HepG2 (cell line): ENCODE data around the gene OGFR. TPM values are rescaled to one million over a fixed set of nuclear protein-coding genes. Genes with fewer than 3 reads are reported as not detected.
A peak's percentile ranks its signal among the peaks of the same experiment; 100 is the strongest.

Source experiments
- ATF4 ChIP-seq, 2 experiments: fragments of 450-650 bp in 1 of 2; sonication (generic) in 1 of 2; formaldehyde crosslinking; IDR thresholded peaks; 2 replicates each; pipeline versions ENCODE4 v1.5.0 to v1.8.0; 2020 to 2022; ENCODE audit warnings: mild to moderate bottlenecking in 1 of 2, missing genetic modification reagents in 1 of 2
- ATF6 ChIP-seq: sonication (generic); formaldehyde crosslinking; conservative IDR thresholded peaks from 2 replicates; pipeline ENCODE4 v1.4.0; 2020; ENCODE audit warnings: missing genetic modification reagents
- FOSL1 ChIP-seq: sonication (generic); formaldehyde crosslinking; IDR thresholded peaks from 2 replicates; pipeline ENCODE4 v1.9.0; 2021; ENCODE audit warnings: missing genetic modification reagents, borderline replicate concordance
- GATA4 ChIP-seq: sonication (generic); IDR thresholded peaks from 2 replicates; pipeline ENCODE4 v1.6.1; 2016; ENCODE audit warnings: antibody characterized with exemption, low read depth, borderline replicate concordance
- GFI1 ChIP-seq: sonication (generic); formaldehyde crosslinking; IDR thresholded peaks from 2 replicates; pipeline ENCODE4 v1.5.0; 2020; ENCODE audit warnings: missing genetic modification reagents, mild to moderate bottlenecking, borderline replicate concordance
- KLF15 ChIP-seq: sonication (generic); formaldehyde crosslinking; IDR thresholded peaks from 2 replicates; pipeline ENCODE4 v1.8.1; 2023; ENCODE audit warnings: borderline replicate concordance, mild to moderate bottlenecking, inconsistent platforms, missing genetic modification reagents, mixed read lengths
- MBNL3 ChIP-seq: fragments of 250-450 bp; sonication (Bioruptor Pico); conservative IDR thresholded peaks from 2 replicates; pipeline ENCODE4 v1.8.0; 2022; ENCODE audit warnings: mild to moderate bottlenecking, inconsistent platforms
- PITX1 ChIP-seq: sonication (generic); formaldehyde crosslinking; IDR thresholded peaks from 2 replicates; pipeline ENCODE4 v1.5.1; 2020; ENCODE audit warnings: mild to moderate bottlenecking, missing genetic modification reagents
- SMAD1 ChIP-seq: sonication (generic); formaldehyde crosslinking; IDR thresholded peaks from 2 replicates; pipeline ENCODE4 v1.4.0; 2020; ENCODE audit warnings: missing genetic modification reagents, low read depth, mild to moderate bottlenecking, borderline replicate concordance
- ZBTB21 ChIP-seq: sonication (generic); formaldehyde crosslinking; IDR thresholded peaks from 2 replicates; pipeline ENCODE4 v1.4.0; 2020; ENCODE audit warnings: missing genetic modification reagents
- ZFP36L2 ChIP-seq: sonication (generic); formaldehyde crosslinking; IDR thresholded peaks from 2 replicates; pipeline ENCODE4 v1.4.0; 2020; ENCODE audit warnings: missing genetic modification reagents
- ZNF225 ChIP-seq: sonication (generic); formaldehyde crosslinking; IDR thresholded peaks from 2 replicates; pipeline ENCODE4 v1.4.0; 2020; ENCODE audit warnings: mild to moderate bottlenecking, missing genetic modification reagents
- polyA plus RNA-seq, 8 experiments: library from polyadenylated mRNA; depleted of rRNA in 3 of 8; stranded (reverse) in 7 of 8; unstranded in 1 of 8; fragments of >200 nt; fragmentation: Illumina TruSeq in 4 of 8; extraction: Trizol in 4 of 8; gene quantifications; 2 replicates each; pipeline versions ENCODE4 v1.2.1 to v1.2.3, GENCODE V29; 2011 to 2016; ENCODE audit warnings: low read depth in 4 of 8, missing spikeins in 1 of 8, mixed read lengths in 1 of 8; ENCODE audit not compliant: insufficient read depth in 1 of 8
- total RNA-seq, 5 experiments: library from RNA; depleted of rRNA; stranded (reverse); fragments of >200 nt; fragmentation: Illumina TruSeq; extraction: Trizol; gene quantifications; 2 replicates each; pipeline ENCODE4 v1.2.3, GENCODE V29; 2016; ENCODE audit warnings: low read depth in 1 of 5
- TF ChIP-seq, protein P1 (sequence below): sonication (generic); formaldehyde crosslinking; IDR thresholded peaks from 2 replicates; pipeline ENCODE4 v1.4.0; 2020; ENCODE audit warnings: missing genetic modification reagents
- TF ChIP-seq, protein P2 (sequence below): sonication (generic); formaldehyde crosslinking; IDR thresholded peaks from 2 replicates; pipeline ENCODE4 v1.4.0; 2020; ENCODE audit warnings: missing genetic modification reagents
- TF ChIP-seq, protein P3 (sequence below): IDR thresholded peaks from 2 replicates; pipeline ENCODE4 v1.6.1; 2016; ENCODE audit warnings: missing compliant biosample characterization, missing genetic modification reagents, borderline replicate concordance
- TF ChIP-seq, protein P4 (sequence below): sonication (generic); formaldehyde crosslinking; IDR thresholded peaks from 2 replicates; pipeline ENCODE4 v1.8.0; 2022; ENCODE audit warnings: mild to moderate bottlenecking, missing genetic modification reagents, moderate library complexity

OGFR gene
- total and polyA plus RNA-seq, 2 of the 13 experiments (the other 11 are each of a cell fraction or from before 2014, with no cell fraction given) = 47.7 to 81.8 TPM

- TF ChIP-seq ATF6 (CRISPR knock-in tag) (no peak), ZBTB21 (CRISPR knock-in tag) (no peak), KLF15 (CRISPR knock-in tag) (0 out of 2 replicates have a peak, but pooled peaks have one; percentile 58), ZNF225 (CRISPR knock-in tag) (no peak), MBNL3 (CRISPR knock-in tag) (no peak), GATA4 (no peak), SMAD1 (no peak), PITX1 (CRISPR knock-in tag) (peak; percentile 17), ATF4 (CRISPR knock-in tag; IDR thresholded peaks at IDR 0.05) (peak in 1 of 2 experiments; percentile 47; a peak in 1 of 4 replicates), ZFP36L2 (CRISPR knock-in tag) (no peak; the same call in 1 of the 2 replicates), GFI1 (CRISPR knock-in tag) (no peak), FOSL1 (CRISPR knock-in tag) (no peak)
- TF ChIP-seq, protein P1, sequence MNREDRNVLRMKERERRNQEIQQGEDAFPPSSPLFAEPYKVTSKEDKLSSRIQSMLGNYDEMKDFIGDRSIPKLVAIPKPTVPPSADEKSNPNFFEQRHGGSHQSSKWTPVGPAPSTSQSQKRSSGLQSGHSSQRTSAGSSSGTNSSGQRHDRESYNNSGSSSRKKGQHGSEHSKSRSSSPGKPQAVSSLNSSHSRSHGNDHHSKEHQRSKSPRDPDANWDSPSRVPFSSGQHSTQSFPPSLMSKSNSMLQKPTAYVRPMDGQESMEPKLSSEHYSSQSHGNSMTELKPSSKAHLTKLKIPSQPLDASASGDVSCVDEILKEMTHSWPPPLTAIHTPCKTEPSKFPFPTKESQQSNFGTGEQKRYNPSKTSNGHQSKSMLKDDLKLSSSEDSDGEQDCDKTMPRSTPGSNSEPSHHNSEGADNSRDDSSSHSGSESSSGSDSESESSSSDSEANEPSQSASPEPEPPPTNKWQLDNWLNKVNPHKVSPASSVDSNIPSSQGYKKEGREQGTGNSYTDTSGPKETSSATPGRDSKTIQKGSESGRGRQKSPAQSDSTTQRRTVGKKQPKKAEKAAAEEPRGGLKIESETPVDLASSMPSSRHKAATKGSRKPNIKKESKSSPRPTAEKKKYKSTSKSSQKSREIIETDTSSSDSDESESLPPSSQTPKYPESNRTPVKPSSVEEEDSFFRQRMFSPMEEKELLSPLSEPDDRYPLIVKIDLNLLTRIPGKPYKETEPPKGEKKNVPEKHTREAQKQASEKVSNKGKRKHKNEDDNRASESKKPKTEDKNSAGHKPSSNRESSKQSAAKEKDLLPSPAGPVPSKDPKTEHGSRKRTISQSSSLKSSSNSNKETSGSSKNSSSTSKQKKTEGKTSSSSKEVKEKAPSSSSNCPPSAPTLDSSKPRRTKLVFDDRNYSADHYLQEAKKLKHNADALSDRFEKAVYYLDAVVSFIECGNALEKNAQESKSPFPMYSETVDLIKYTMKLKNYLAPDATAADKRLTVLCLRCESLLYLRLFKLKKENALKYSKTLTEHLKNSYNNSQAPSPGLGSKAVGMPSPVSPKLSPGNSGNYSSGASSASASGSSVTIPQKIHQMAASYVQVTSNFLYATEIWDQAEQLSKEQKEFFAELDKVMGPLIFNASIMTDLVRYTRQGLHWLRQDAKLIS = no peak
- TF ChIP-seq, protein P2, sequence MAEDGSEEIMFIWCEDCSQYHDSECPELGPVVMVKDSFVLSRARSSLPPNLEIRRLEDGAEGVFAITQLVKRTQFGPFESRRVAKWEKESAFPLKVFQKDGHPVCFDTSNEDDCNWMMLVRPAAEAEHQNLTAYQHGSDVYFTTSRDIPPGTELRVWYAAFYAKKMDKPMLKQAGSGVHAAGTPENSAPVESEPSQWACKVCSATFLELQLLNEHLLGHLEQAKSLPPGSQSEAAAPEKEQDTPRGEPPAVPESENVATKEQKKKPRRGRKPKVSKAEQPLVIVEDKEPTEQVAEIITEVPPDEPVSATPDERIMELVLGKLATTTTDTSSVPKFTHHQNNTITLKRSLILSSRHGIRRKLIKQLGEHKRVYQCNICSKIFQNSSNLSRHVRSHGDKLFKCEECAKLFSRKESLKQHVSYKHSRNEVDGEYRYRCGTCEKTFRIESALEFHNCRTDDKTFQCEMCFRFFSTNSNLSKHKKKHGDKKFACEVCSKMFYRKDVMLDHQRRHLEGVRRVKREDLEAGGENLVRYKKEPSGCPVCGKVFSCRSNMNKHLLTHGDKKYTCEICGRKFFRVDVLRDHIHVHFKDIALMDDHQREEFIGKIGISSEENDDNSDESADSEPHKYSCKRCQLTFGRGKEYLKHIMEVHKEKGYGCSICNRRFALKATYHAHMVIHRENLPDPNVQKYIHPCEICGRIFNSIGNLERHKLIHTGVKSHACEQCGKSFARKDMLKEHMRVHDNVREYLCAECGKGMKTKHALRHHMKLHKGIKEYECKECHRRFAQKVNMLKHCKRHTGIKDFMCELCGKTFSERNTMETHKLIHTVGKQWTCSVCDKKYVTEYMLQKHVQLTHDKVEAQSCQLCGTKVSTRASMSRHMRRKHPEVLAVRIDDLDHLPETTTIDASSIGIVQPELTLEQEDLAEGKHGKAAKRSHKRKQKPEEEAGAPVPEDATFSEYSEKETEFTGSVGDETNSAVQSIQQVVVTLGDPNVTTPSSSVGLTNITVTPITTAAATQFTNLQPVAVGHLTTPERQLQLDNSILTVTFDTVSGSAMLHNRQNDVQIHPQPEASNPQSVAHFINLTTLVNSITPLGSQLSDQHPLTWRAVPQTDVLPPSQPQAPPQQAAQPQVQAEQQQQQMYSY (CRISPR knock-in tag) = no peak
- TF ChIP-seq, protein P3, sequence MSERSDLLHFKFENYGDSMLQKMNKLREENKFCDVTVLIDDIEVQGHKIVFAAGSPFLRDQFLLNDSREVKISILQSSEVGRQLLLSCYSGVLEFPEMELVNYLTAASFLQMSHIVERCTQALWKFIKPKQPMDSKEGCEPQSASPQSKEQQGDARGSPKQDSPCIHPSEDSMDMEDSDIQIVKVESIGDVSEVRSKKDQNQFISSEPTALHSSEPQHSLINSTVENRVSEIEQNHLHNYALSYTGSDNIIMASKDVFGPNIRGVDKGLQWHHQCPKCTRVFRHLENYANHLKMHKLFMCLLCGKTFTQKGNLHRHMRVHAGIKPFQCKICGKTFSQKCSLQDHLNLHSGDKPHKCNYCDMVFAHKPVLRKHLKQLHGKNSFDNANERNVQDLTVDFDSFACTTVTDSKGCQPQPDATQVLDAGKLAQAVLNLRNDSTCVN (CRISPR knock-in tag) = 0 out of 2 replicates have a peak, but pooled peaks have one; percentile 53
- TF ChIP-seq, protein P4, sequence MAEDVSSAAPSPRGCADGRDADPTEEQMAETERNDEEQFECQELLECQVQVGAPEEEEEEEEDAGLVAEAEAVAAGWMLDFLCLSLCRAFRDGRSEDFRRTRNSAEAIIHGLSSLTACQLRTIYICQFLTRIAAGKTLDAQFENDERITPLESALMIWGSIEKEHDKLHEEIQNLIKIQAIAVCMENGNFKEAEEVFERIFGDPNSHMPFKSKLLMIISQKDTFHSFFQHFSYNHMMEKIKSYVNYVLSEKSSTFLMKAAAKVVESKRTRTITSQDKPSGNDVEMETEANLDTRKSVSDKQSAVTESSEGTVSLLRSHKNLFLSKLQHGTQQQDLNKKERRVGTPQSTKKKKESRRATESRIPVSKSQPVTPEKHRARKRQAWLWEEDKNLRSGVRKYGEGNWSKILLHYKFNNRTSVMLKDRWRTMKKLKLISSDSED = no peak
Measured at GRCh38 chr20:62804627-62805154, at the start of gene OGFR (continued).
